HG02763 (cell line): ENCODE data around the gene CEP83.

Experiments used
- ATAC-seq: cut with Tn5 transposase; IDR thresholded peaks from one replicate; pipeline ENCODE4 v1.9.1; 2021; ENCODE audit warnings: mild to moderate bottlenecking, moderate library complexity; ENCODE audit not compliant: unreplicated experiment

The CEP83 gene

DNA sequence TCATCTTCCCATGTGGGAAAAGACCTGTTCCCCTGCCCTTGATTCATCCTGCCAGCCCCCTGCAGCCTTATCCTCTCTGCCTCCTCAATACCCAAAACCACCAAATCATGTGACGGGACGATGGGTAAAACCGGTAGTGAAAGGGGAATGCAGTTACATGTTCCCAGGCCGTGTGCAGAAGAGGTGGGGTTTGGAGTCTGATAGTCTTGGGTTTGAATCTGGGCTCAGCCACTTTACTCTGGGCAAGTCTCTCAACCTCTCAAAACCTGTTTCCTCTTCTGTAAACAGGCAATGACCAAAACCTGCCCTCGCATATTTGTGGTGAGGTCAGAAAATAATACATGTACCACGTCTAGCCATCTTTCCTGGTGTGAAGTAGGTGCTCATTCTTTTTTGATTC is 188.3 kb downstream of the CEP83 start:
- no peak for ATAC-seq

DNA sequence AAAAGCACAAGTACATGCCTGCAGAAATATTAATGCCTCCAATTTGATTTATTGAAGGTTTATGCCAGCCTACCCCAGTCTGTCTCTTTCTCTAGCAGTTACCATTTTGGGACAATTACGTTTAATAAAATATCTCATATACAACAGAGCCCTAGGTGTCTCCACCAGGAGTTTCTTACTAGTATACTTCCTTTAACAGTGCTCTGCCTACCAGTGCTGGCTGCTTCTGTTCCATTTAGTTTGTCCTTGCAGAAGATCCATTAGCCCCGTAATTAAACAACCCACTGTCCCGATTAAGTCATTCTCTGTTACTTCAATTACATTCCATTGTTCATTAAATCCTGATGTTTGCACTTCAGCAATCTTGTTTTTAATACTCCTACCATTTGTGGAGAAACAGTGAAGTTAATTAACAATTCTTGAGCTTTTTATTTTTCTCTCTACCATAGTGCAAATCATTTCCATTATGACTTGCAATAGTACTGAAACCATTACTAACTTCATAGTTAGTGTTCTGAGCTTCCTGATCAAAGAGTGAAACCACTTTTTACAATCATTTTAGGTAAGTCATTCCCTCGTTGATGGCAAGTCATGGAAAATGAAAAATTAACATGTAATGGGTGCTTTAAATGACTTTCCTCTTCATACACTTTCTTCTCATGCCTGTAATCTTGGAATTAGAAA is 190.2 kb downstream of the CEP83 start:
- ATAC-seq = no peak

DNA sequence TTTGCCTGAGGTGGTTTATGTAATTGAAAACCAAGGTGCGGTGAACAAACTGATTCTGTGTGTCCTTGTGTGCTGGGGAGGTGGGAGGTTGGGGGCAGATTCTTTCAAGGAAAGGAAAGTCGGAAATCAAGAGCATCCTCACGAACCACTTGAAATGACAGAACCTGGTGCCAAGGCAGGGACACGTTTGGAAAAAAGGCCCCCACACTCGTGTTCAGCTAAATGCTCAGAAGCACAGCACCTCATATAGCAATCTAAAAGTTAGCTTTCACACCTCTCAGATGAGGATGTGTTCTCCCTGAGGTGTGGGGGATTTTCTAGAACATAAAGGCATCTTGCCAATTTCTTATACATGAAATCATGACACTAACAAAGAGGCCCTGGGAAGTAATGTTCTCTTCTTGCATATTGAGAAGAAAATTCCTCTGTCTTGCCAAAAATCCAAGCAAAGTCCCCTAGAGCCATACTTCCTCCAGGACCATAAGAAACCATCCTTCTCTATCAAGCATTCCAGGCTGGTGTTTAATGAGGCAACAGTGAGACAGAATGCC is 191.7 kb downstream of the CEP83 start:
- no peak for ATAC-seq

DNA sequence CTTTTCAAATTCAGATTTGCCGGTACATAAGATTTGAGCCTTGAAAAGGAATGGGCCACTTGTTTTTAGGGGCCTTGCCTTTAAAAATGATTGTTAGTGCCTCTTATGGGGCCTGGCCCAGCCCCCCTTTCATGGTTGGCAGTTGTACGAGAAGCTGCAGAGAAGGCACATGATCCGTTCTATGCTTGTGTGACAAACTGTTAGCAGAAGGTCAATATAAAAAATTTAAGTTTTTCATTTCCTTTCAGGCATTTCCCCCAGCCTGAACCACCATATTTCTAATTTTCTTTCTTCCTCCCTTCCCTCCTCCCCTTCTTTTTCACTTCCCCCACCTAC is 192.2 kb downstream of the CEP83 start:
- ATAC-seq = no peak

DNA sequence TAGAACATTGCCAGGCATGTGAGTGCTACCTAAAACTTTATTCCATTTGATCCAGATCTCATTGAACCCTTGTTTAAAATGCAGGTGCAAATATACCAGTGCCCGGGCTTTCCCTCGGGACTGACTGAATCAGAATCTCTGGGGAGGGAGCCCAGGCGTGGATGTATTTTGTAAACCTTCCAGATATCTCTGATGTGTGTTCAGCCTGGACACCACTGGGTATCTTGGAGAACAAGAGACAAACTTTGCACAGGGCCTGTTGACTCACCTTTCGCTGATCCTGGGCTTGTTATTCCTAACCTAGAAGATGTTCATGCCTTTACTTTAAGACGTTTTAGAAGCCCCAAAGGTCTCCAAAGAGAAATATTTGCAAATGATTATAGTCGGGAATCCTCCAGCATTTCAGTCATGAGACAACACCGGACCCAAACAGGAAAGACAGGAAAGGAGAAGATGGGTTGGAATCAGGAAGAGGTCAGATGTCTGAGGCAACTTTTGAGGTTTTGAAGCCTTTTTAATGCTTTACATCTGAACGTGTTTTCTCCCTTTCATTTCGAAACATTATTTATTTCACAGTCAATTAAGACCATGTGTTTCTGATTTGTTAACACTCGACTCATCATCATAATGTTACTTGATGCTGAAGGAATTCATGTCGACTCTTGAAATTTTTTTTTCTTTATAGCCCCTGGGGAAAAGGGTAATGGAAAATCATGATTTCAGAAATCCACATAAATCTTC is 192.7 kb downstream of the CEP83 start:
- no peak for ATAC-seq

DNA sequence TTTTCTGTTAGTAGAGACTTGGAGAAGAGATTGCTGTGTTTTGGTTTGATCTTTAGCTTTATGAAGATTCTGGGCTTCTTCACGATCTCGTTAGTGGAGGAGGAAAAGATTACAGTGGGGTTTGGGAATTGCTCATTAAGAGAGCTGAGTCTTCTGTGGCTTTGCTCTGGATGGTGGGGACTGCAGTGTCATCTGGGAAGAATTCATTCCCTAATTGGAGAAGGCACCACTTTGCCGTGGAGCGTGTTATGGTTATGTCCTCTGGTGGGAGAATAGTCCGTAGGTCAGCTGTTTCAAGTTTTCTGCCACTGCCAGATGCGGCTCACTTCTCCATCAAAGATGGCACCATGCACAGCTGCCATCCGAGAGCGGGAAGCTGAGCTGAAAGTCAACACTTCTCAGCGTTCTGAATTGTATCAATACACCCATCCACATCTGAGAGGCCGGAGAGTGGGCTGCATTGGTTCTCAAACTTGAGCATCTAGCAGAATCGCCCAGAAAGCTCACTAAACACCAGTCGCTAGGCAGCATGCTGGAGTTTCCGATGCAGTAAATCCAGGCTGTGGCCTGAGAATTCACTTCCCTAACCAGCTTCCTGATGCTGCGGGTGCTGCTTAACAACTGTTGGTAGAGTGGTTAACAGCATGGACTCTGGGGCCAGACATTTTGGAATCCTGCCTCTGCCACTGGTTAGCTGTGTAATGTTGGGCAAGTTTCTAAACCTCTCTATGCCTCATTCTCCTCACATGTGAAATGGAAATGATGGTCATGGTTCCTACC is 193.5 kb downstream of the CEP83 start:
- no peak for ATAC-seq

DNA sequence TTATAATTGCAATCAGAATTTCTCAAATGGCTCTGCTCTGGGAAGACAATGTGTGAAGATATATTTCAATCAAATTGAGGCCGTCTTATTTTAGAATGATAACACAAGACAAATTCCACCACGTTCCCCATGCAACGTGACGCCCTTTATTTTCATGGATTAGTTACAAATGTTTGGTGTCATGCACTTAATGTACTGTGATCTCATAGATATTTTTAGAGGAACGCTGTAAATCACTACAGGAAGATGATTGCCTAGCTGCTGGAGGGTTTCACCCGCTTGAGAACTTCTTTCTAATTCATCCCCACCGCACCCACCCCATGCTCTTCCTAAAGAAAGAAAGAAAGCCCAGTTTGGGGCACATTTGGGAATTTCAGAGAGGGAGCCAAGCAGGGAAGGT is 194.1 kb downstream of the CEP83 start:
- no peak for ATAC-seq

DNA sequence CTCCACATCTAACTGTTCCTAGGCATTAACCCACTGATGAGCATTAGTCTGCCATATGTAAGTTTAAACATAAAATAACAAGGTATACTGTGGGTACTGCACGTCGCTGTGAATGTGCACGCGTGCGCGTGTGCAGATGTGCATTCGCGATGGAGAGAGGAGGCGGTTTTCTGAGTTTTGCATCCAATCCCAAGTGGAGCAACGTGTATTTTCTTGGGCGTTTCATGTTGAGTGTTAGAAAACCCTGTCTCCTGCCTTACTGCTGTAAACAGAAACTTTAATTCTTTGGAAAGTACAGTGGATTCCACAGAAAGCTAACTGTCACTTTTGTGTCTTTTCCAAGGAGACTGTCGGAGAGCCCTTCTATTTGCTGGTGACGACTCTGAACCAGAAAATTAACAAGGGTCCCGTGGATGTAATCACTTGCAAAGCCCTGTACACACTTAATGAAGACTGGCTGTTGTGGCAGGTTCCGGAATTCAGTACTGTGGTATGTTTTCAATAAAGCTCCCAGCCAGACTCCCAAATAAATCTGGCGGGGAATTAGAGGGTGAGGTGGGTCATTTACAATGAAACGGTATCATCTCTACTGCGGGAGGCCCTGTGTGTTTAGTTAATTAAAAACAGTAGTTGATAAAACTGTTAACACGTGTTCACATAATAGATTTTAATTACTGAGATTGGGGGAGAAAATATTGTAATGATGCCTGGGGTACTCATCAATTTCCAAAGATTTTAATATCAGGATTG is 194.8 kb downstream of the CEP83 start:
- no peak for ATAC-seq

DNA sequence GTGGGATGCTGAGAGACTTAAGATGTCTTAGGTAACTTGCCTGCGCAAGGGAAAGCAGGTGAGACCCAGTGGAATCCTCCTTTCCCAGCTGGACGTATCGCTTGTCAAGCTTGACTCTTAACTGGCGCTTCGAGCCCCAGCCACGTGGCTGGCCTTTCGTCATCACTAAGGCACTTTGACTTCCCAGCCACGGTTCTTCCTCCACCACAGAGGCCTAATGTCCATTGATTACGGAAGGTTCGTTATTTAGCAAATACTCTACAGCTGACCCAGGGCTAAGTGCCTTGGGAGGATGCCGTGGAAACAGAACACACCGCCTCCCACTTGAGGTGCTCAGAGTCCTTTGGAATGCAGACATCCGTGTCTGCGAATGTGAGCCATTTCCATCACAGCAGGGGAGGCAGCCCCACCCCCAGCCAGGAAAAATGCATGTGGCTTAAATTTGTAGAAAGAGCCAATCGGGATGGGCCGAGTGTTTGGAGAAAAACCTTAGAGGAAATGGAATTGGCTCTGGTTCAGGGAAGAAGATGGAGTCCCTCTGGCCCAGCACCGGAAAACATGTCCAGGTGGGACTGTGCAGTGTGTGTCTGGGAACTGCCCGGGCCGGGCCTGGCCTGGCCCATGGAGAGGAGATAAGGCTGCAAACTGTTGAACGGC is 195.6 kb downstream of the CEP83 start:
- no peak for ATAC-seq

DNA sequence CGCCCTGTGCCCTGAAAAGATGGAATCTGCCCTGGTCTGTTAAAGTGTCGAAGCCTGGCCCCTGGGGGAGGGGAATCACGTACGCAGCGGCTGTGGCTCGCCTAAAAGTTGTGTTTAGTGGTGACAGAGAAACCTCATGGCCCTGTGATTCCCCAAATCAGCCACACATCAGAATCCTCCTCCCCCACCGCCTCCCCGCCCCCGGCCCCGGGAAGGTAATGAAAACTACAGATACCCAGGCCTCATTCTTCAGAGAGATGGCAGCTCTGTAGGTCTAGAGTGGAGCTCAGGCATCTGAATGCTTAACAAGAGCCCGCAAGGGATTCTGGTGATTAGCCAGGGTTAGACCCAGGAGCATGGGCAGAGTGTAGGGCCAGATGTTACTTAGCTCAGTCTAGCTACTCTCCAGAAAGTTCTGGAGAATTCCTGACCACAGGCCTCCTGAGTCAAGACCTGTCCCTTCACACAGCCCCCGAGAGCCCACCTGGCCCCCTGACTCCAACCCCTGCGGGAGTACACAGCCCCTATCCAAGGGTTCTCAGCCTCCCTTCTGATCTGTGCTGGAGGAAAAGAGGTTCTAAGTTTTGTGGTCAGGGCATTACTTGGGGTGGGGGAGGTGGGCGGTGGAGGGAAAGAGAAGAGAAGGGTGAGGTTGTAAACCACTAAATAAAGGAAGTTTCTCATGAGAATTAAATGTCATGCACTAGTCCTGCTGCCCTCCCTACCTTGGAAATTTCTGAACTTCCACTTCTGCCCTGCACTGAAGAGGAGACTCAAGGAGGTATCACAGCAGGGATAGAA is 196.5 kb downstream of the CEP83 start:
- peak; percentile 32 for ATAC-seq

DNA sequence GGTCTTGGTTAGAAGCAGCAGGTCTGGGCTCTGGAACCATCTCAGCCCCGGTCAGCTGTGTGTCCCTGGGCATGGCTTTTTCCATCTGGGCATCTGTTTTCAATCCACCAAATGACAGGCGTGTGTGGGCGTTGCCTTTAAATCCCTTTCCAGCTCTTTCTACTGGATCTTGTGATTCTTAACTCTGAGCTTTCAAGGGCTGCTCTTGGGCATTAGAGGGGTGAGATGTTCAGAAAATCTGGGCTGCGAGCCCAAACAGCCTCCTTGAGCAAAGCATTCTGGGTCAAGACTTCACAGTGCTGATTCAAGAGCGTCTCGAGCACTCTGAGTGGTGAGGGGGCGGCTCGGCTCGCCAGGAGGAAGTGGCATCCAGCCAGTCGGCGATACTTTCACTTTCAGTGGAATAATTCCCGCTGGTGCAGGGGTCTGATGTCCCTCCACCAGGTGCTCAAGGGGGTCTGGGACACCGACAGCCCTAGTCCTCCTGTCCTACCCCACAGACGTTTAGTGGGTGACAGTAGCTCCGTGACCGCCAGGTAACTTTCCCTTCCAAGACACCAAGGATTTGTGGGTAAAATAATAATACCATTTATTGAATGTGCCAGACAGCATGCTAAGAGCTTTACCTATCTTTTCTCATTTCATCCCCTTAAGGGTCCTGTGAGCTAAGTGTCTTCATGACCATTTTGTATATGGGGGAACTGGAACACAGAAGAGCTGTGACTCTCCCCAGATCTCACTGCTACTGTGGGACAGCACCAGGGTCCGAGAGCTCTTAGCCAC is 197.2 kb downstream of the CEP83 start:
- peak; percentile 32 for ATAC-seq

DNA sequence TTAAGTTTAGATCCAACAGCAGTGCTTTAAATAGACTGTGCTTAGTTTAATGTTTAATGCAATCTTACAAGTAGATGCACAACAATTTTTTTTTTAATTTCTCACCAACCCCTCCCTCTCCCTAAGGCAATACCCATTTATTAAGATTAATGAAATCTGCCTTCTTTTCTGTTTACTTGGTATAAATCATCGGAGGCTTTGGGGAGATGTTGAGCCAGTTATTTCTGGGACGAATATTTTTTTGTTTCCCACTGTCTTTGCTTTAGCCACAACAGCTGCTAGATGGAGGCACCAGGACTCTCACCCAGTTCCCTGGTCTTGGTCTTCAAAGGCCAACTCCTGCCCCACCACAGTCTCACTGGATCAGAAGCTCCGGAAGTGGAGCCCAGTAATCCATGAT is 197.9 kb downstream of the CEP83 start:
- no peak for ATAC-seq

DNA sequence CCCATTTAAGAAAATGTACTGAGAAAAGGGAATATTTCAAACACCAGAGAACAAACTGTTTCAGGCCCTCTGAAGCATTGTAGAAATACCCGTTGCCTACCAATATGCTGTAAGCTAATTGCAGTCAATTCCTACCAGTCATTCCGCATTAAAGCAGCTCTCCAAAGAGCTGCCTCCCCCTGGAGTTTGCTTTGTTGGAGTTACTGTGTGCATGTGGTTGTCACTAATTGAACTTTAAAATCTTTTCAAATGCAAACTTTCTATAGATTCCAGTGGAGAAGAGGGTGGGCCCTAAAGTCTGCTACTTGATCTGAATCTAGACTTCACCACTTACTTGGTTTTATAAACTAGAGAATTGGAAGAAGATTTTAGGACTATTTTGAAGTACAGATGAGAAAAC is 198.5 kb downstream of the CEP83 start:
- no peak for ATAC-seq

DNA sequence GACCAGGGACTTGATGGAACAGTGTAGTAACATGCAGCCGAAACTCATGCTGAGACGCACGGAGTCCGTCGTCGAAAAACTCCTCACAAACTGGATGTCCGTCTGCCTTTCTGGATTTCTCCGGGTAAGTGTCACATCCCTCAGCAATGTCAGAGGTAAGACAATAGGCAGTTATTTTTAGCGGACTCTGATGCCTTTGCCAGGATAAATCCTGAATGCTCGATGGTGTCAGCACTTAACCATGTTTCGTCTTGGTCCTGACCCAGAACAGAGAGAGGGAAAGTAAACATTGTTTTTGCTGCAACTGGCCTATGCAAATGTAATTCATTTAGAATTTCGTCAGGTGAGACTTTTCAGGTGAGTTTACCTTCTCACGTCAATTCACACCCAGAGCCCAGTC is 198.9 kb downstream of the CEP83 start:
- no peak for ATAC-seq

DNA sequence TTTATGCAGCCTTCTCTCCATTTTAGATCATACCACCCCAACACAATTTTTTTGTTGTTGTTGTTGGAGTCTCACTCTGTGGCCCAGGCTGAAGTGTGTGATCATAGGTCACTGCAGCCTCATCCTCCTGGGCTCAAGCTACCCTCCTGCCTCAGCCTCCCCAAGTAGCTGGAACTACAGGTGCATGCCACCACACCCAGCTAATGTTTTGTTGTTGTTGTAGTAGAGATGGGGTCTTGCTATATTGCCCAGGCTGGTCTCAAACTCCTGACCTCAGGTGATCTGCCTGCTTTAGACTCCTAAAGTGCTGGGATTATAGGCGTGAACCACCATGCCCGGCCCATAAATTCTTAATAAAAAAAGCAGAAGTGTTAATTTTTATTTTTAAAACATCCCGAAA is 199.7 kb downstream of the CEP83 start:
- no peak for ATAC-seq

DNA sequence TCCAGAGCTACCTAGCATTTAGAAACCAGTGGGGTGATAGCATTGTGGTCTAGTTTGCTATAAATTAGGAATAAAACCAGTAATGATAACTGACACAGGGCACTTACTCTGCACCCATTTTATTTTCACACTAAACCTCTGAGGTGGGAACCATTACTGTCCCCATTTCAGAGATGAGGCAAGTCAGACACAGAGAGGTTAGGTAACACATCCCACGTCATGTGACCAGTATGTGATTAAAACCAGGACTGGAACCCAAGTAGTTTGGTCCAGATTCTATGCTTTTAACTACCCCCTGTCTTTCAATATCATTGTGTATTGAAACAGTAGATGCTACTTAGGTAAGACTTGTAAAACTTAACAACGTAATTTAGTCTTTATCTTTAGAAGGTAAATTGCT is 201.1 kb downstream of the CEP83 start:
- no peak for ATAC-seq
